ENCODE results near the gene NPB.

NPB gene

DNA sequence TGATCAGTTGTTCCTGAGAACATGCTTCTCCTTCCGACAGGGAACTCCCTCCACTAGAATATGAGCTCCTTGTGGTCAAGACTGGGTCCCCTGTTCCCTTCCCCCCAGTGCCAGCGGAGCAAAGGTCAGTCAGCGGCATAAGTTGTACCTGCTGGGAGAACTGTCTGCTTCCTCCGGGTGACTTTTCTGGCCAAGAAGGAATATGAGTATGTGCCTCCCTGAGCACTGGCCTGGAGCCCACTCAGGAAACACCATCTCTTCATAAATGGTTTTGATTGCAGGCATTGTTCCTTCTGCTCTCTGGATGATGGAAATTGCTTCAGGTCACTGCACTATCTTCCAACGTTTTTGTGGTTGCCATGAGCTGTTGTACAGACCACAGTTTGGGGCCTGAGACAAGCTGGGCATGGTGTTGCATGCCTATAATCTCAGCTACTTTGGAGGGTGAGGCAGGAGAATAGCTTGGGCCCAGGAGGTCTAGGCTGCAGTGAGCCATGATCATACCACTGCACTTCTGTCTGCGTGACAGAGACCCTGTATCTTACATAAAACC lies 38.8 kb upstream of the NPB start:
- H3K27ac ChIP-seq (ENCODE audit: low read depth, low read length): no peak overlapping the region
- H3K9me3 ChIP-seq (ENCODE audit: control insufficient read depth, insufficient read depth, low read length): no peaks in the 10 kb centered on the region
- peaks cover 66% of the 10 kb centered on the region for H3K79me2 ChIP-seq (ENCODE audit: control insufficient read depth, low read length)
- H3F3A ChIP-seq (ENCODE audit: control insufficient read depth, insufficient read depth): peaks cover 23% of the 10 kb centered on the region
- no peaks in the 10 kb centered on the region for H3K9me2 ChIP-seq (replicated peaks; ENCODE audit: control insufficient read depth, low read length)
- peak overlapping the region; percentile 78; the same call in 1 of the 2 replicates for H3K4me2 ChIP-seq (ENCODE audit: low read length)
- peaks cover 19% of the 10 kb centered on the region for H4K20me1 ChIP-seq (ENCODE audit: control insufficient read depth, insufficient read depth, low read depth, low read length)
- H3K4me3 ChIP-seq (ENCODE audit: low read length): peak overlapping the region; percentile 4; the same call in 1 of the 2 replicates
- TF ChIP-seq, protein P1, sequence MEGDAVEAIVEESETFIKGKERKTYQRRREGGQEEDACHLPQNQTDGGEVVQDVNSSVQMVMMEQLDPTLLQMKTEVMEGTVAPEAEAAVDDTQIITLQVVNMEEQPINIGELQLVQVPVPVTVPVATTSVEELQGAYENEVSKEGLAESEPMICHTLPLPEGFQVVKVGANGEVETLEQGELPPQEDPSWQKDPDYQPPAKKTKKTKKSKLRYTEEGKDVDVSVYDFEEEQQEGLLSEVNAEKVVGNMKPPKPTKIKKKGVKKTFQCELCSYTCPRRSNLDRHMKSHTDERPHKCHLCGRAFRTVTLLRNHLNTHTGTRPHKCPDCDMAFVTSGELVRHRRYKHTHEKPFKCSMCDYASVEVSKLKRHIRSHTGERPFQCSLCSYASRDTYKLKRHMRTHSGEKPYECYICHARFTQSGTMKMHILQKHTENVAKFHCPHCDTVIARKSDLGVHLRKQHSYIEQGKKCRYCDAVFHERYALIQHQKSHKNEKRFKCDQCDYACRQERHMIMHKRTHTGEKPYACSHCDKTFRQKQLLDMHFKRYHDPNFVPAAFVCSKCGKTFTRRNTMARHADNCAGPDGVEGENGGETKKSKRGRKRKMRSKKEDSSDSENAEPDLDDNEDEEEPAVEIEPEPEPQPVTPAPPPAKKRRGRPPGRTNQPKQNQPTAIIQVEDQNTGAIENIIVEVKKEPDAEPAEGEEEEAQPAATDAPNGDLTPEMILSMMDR (IDR thresholded peaks at IDR 0.05; ENCODE audit: low read depth, low read length, poor library complexity, severe bottlenecking): no peak
- TF ChIP-seq EZH2phosphoT487 (IDR thresholded peaks at IDR 0.05; ENCODE audit: borderline replicate concordance, low read length): no peak
- H3K36me3 ChIP-seq (ENCODE audit: control insufficient read depth, low read length): peaks cover 78% of the 10 kb centered on the region
- peaks cover 56% of the 10 kb centered on the region for H3K4me1 ChIP-seq (ENCODE audit: control insufficient read depth, low read length)
- no peaks in the 10 kb centered on the region for H3K27me3 ChIP-seq (ENCODE audit: control insufficient read depth, low read length)

DNA sequence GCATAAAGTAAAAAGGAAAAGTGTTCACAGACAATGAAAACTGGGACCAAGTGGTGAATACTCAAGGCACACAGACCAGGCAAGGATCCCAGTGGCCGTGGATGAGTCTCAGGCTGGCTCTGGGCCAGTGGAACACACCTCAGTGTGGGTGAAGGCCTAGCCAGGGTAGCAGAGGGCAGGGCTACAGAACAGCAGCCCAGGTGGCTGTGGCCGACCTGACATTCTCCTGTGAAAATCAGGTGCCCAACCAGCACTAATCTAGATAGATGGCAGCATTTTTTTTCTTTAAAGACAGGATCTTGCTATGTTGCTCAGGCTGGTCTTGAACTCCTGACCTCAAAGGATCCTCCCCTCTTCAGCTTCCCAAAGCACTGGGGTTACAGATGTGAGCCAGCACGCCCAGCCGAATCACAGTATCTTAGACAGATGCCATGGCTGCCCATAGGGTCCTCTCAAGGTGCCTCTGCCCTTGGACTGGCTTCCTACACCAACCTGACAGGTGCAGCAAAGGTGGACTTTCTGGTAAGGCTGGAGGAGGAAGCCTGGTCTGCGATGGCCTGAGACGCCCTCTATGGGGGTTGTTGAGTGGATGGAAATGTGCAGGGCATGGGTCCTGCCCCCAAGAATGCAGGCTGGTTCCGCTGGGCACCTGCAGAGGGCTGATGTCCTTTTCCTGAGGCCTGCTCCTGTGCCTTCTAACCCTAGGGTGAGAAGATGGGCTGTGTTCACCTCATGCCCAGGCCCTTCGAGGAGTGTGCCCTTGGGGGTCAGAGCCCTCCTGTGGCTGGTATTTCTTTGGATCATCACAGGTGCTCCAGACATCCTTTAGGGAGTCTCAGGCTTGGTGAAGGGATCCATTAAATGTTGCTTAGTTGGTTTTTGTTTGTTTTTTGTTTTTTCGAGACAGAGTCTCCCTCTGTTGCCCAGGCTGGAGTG lies 37.9 kb upstream of the NPB start:
- Histone ChIP-seq H3K36me3 (ENCODE audit: control insufficient read depth, low read length) (peaks cover 78% of the 10 kb centered on the region), H3K9me2 (replicated peaks; ENCODE audit: control insufficient read depth, low read length) (no peaks in the 10 kb centered on the region), H4K20me1 (ENCODE audit: control insufficient read depth, insufficient read depth, low read depth, low read length) (peaks cover 12% of the 10 kb centered on the region), H3K27me3 (ENCODE audit: control insufficient read depth, low read length) (no peaks in the 10 kb centered on the region), H3K4me1 (ENCODE audit: control insufficient read depth, low read length) (peaks cover 55% of the 10 kb centered on the region), H3K4me3 (ENCODE audit: low read length) (no peak overlapping the region), H3K79me2 (ENCODE audit: control insufficient read depth, low read length) (peaks cover 66% of the 10 kb centered on the region), H3K9me3 (ENCODE audit: control insufficient read depth, insufficient read depth, low read length) (no peaks in the 10 kb centered on the region), H3K27ac (ENCODE audit: low read depth, low read length) (no peak overlapping the region), H3F3A (ENCODE audit: control insufficient read depth, insufficient read depth) (peaks cover 28% of the 10 kb centered on the region), H3K4me2 (ENCODE audit: low read length) (no peak overlapping the region; the same call in 1 of the 2 replicates)
- TF ChIP-seq, protein P1 (IDR thresholded peaks at IDR 0.05; ENCODE audit: low read depth, low read length, poor library complexity, severe bottlenecking): no peak
- TF ChIP-seq EZH2phosphoT487 (IDR thresholded peaks at IDR 0.05; ENCODE audit: borderline replicate concordance, low read length): no peak

DNA sequence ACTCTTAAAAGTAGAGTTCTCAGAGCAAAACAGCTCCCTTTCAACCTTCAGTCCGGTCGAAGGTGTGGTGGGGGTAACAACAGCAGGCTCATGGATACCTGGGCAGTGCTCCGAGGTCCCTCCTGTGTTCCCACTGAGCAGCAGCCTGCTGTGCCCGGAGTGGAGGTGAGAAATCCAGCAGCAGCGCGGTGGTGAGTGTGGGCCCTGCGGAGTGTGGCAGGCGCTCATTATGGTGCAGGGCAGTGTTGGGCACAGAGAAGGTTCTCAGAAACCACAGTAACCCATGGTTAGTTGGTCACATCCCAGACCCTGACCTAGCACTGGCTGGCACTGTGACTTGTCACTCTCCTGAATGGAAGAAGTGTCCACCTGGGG lies 36.7 kb upstream of the NPB start:
- no peaks in the 10 kb centered on the region for H3K9me3 ChIP-seq (ENCODE audit: control insufficient read depth, insufficient read depth, low read length)
- H3K27ac ChIP-seq (ENCODE audit: low read depth, low read length): no peak overlapping the region
- H3K9me2 ChIP-seq (replicated peaks; ENCODE audit: control insufficient read depth, low read length): no peaks in the 10 kb centered on the region
- peaks cover 59% of the 10 kb centered on the region for H3K4me1 ChIP-seq (ENCODE audit: control insufficient read depth, low read length)
- H3K27me3 ChIP-seq (ENCODE audit: control insufficient read depth, low read length): no peaks in the 10 kb centered on the region
- peak overlapping the region; percentile 2; the same call in 1 of the 2 replicates for H3K4me2 ChIP-seq (ENCODE audit: low read length)
- H3K79me2 ChIP-seq (ENCODE audit: control insufficient read depth, low read length): peaks cover 66% of the 10 kb centered on the region
- 0 out of 2 replicates have a peak, but pooled peaks cover 5% of the 10 kb centered on the region for H4K20me1 ChIP-seq (ENCODE audit: control insufficient read depth, insufficient read depth, low read depth, low read length)
- peaks cover 33% of the 10 kb centered on the region for H3F3A ChIP-seq (ENCODE audit: control insufficient read depth, insufficient read depth)
- TF ChIP-seq, protein P1 (IDR thresholded peaks at IDR 0.05; ENCODE audit: low read depth, low read length, poor library complexity, severe bottlenecking): no peak
- TF ChIP-seq EZH2phosphoT487 (IDR thresholded peaks at IDR 0.05; ENCODE audit: borderline replicate concordance, low read length): no peak
- H3K4me3 ChIP-seq (ENCODE audit: low read length): no peak overlapping the region
- peaks cover 81% of the 10 kb centered on the region for H3K36me3 ChIP-seq (ENCODE audit: control insufficient read depth, low read length)

All from DOHH2 (cell line).